ENCODE measurements around the gene STARD9. TPM values are rescaled to one million over a fixed set of nuclear protein-coding genes. Genes with fewer than 3 reads are reported as not detected.
A peak's percentile ranks its signal among the peaks of the same experiment; 100 is the strongest.

The STARD9 gene
- total RNA-seq = 23.6 and 24.4 TPM in 2 replicates
- long read RNA-seq, partial matches to known transcripts = 5 of 10 reads
- long read RNA-seq, other reads (novel, unspliced or antisense) = 5 of 10 reads

GRCh38 chr15:42575188-42576039 is at the start of gene STARD9:
STARD9 (plus strand) TSS chr15:42575606; CDS start chr15:42575716, 110 bp downstream.
- Mint-ChIP-seq H3K9me3 (ENCODE audit: unreplicated experiment) (no peaks in the 10 kb centered on the region), H3K27ac (ENCODE audit: unreplicated experiment) (peak within 1 kb of the TSS; percentile 94), H3K27me3 (ENCODE audit: unreplicated experiment) (no peaks in the 10 kb centered on the region), H3K4me1 (ENCODE audit: unreplicated experiment) (peaks cover 22% of the 10 kb centered on the region), H3K4me3 (ENCODE audit: unreplicated experiment) (peak within 1 kb of the TSS; percentile 99), H3K36me3 (ENCODE audit: unreplicated experiment) (no peaks in the 10 kb centered on the region)
- peak; percentile 100 for DNase-seq (ENCODE audit: extremely low spot score, unreplicated experiment)
- TF ChIP-seq, protein P1, sequence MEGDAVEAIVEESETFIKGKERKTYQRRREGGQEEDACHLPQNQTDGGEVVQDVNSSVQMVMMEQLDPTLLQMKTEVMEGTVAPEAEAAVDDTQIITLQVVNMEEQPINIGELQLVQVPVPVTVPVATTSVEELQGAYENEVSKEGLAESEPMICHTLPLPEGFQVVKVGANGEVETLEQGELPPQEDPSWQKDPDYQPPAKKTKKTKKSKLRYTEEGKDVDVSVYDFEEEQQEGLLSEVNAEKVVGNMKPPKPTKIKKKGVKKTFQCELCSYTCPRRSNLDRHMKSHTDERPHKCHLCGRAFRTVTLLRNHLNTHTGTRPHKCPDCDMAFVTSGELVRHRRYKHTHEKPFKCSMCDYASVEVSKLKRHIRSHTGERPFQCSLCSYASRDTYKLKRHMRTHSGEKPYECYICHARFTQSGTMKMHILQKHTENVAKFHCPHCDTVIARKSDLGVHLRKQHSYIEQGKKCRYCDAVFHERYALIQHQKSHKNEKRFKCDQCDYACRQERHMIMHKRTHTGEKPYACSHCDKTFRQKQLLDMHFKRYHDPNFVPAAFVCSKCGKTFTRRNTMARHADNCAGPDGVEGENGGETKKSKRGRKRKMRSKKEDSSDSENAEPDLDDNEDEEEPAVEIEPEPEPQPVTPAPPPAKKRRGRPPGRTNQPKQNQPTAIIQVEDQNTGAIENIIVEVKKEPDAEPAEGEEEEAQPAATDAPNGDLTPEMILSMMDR (IDR thresholded peaks at IDR 0.05) = no peak

DNA sequence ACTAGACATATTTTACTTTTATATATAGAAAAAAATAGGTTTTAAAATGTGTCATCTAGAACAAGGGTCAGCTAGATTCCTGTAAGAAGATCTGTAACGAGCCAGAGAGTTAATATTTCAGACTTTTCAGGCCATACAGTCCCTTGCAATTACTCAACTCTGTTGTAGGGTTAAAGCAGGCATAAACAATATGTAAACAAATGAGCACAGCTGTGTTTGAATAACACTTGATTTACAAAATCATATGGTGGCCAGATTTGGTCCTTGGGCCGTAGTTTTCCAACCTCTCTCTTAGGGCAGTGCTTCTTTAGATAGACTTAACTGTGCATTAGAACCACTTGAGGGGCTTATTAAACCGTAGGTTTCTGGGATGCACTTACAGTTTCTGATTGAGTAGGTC is 46.4 kb upstream of the STARD9 start:
- Mint-ChIP-seq H3K4me3 (ENCODE audit: unreplicated experiment) (no peak overlapping the region), H3K27me3 (ENCODE audit: unreplicated experiment) (no peaks in the 10 kb centered on the region), H3K4me1 (ENCODE audit: unreplicated experiment) (no peaks in the 10 kb centered on the region), H3K9me3 (ENCODE audit: unreplicated experiment) (no peaks in the 10 kb centered on the region), H3K36me3 (ENCODE audit: unreplicated experiment) (peaks cover 37% of the 10 kb centered on the region), H3K27ac (ENCODE audit: unreplicated experiment) (no peak overlapping the region)
- DNase-seq (ENCODE audit: extremely low spot score, unreplicated experiment) = no peak
- TF ChIP-seq, protein P1 (IDR thresholded peaks at IDR 0.05) = no peak

DNA sequence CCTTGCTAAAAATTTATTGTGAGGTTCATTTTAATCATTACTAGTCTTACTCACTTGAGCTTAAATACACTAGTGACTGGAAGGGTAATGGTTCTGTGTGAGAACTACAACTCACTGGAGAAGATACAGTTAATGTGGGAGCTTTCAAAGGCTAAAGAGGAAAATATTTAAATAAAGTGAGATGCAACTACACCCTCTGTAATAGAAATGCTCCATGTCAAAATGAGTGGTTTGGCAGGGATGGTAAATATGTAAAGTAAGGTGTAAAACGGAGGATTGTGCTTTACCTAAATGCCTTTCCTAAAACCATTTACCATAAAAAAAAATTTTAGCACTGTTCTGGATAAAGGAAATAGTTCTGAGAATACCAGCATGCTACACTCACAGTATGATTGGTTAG is 42.2 kb upstream of the STARD9 start:
- no peak for DNase-seq (ENCODE audit: extremely low spot score, unreplicated experiment)
- no peaks in the 10 kb centered on the region for H3K9me3 Mint-ChIP-seq (ENCODE audit: unreplicated experiment)
- TF ChIP-seq, protein P1 (IDR thresholded peaks at IDR 0.05) = no peak
- no peak overlapping the region for H3K27ac Mint-ChIP-seq (ENCODE audit: unreplicated experiment)
- H3K36me3 Mint-ChIP-seq (ENCODE audit: unreplicated experiment) = peaks cover 38% of the 10 kb centered on the region
- H3K4me3 Mint-ChIP-seq (ENCODE audit: unreplicated experiment) = no peak overlapping the region
- H3K27me3 Mint-ChIP-seq (ENCODE audit: unreplicated experiment) = no peaks in the 10 kb centered on the region
- no peaks in the 10 kb centered on the region for H3K4me1 Mint-ChIP-seq (ENCODE audit: unreplicated experiment)

- Mint-ChIP-seq H3K9me3 (ENCODE audit: unreplicated experiment) (no peaks in the 10 kb centered on the region), H3K4me3 (ENCODE audit: unreplicated experiment) (no peak overlapping the region), H3K27ac (ENCODE audit: unreplicated experiment) (no peak overlapping the region), H3K36me3 (ENCODE audit: unreplicated experiment) (peaks cover 19% of the 10 kb centered on the region), H3K27me3 (ENCODE audit: unreplicated experiment) (no peaks in the 10 kb centered on the region), H3K4me1 (ENCODE audit: unreplicated experiment) (peaks cover 28% of the 10 kb centered on the region)
- TF ChIP-seq, protein P1 (IDR thresholded peaks at IDR 0.05) = no peak
- DNase-seq (ENCODE audit: extremely low spot score, unreplicated experiment) = no peak
Measured at GRCh38 chr15:42544853-42545629, 30.4 kb upstream of the STARD9 start.

- no peaks in the 10 kb centered on the region for H3K9me3 Mint-ChIP-seq (ENCODE audit: unreplicated experiment)
- TF ChIP-seq, protein P1 (IDR thresholded peaks at IDR 0.05) = no peak
- peak overlapping the region; percentile 98 for H3K27ac Mint-ChIP-seq (ENCODE audit: unreplicated experiment)
- no peak for DNase-seq (ENCODE audit: extremely low spot score, unreplicated experiment)
- peaks cover 14% of the 10 kb centered on the region for H3K36me3 Mint-ChIP-seq (ENCODE audit: unreplicated experiment)
- H3K4me1 Mint-ChIP-seq (ENCODE audit: unreplicated experiment) = peaks cover 29% of the 10 kb centered on the region
- H3K4me3 Mint-ChIP-seq (ENCODE audit: unreplicated experiment) = peak overlapping the region; percentile 95
- H3K27me3 Mint-ChIP-seq (ENCODE audit: unreplicated experiment) = no peaks in the 10 kb centered on the region
Measured at GRCh38 chr15:42547918-42548248, 27.5 kb upstream of the STARD9 start.
